Measurements from ENCODE around the gene LENEP.
"Not testable (repeated sequence)": the region's sequence is repeated elsewhere in the genome, so short reads cannot be mapped to it uniquely, and the experiment has no call there.

The LENEP gene

GRCh38 chr1:154977762-154978161, 15.6 kb upstream of the LENEP start:
- FAIRE-seq = not testable (repeated sequence)

DNA sequence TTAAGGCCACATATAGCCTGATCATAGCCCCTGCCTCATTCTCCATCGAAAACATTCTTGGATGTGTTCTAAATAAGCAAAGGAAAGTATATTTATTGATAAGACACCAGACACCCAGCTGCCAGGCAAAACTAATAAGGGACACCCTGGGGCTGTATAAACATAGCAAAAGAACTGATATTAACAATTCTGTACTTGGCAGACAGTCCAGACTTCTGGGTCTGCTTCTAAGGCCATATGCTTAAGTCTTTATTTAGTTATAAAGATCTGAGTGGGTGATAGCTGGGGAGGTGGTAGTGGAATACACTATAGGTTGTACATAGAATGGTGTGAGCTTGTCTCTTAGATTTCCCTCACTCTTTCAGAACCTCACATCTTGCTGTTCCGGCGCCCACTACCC, 15.0 kb upstream of the LENEP start:
- no peak for FAIRE-seq

GRCh38 chr1:154982341-154982740, 11.0 kb upstream of the LENEP start:
- no peak for FAIRE-seq

- peak; percentile 96 for FAIRE-seq
These were observed 10.3 kb upstream of the LENEP start, which contains the start of gene FLAD1 for GRCh38 chr1:154982897-154983648. Gene FLAD1 (plus strand): TSS chr1:154983344. CDS start chr1:154983695, 351 bp downstream.

DNA sequence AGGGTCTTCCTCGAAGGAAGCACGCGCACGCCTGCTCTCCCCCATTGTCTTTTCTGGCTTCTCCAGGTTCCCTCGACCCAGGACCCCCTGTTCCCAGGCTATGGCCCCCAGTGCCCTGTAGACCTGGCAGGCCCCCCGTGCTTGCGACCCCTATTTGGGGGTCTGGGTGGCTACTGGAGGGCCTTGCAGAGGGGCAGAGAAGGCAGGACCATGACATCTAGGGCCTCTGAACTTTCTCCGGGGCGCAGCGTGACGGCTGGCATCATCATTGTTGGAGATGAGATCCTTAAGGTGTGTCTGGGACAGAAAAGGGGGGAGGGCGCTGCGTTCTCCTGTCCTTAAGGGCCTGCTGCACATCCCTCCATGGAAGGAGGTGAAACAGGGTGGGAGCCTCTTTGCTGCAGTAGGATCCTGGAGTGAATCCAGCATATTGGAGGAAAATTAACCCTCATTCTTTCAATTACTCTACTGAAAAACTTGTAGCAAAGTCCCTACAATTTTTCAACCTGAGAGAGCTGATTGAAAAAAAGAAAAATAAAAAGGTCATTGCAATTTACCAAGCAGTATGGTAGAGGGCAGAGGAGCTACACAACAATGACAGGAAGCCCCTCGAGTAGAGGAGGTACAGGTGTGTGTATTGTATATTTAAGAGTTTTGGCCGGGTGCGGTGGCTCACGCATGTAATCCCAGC, 9.5 kb upstream of the LENEP start:
- FAIRE-seq = no peak

DNA sequence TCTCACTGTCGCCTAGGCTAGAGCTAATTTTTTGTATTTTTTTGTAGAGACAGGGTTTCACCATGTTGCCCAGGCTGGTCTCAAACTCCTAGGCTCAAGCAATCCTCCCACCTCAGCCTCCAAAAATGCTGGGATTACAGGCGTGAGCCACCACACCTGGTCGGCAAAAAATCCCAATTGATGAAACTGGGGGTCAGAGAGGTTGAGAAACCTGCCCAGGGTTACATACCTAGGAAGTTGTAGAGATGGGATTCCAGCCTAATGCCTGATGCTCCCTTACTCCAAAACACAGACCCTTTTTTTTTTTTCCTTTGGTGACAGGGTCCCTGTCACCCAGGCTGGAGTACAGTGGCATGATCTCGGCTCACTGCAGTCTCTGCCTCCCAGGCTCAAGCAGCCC, 6.7 kb upstream of the LENEP start:
- not testable (repeated sequence) for FAIRE-seq

GRCh38 chr1:154987326-154987725, 6.1 kb upstream of the LENEP start:
- no peak for FAIRE-seq

DNA sequence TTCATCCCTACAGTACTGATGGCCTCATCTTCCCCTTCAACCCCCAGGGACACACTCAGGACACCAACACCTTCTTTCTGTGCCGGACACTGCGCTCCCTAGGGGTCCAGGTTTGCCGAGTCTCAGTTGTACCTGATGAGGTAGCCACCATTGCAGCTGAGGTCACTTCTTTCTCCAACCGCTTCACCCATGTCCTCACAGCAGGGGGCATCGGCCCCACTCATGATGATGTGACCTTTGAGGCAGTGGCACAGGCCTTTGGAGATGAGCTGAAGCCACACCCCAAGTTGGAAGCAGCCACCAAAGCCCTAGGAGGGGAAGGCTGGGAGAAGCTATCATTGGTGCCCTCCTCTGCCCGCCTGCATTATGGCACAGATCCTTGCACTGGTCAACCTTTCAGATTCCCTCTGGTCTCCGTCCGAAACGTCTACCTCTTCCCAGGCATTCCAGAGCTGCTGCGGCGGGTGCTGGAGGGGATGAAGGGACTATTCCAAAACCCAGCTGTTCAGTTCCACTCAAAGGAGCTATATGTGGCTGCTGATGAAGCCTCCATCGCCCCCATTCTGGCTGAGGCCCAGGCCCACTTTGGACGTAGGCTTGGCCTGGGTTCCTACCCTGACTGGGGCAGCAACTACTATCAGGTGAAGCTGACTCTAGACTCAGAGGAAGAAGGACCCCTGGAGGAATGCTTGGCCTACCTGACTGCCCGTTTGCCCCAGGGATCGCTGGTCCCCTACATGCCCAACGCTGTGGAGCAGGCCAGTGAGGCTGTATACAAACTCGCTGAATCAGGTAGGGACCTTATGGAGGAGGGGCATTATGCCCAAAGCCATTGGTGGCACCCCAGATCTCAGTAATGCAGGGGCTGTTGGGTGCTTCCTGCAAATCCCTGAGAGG, 5.1 kb upstream of the LENEP start:
- no peak for FAIRE-seq

- FAIRE-seq = no peak
These were observed 4.1 kb upstream of the LENEP start for GRCh38 chr1:154989195-154989860.

- no peak for FAIRE-seq
These were observed 3.1 kb upstream of the LENEP start for GRCh38 chr1:154990276-154990675.

GRCh38 chr1:154992721-154993571, 440 bp upstream of the LENEP start:
- FAIRE-seq = no peak

GRCh38 chr1:154994269-154994587, 842 bp downstream of the LENEP start:
- FAIRE-seq = no peak

DNA sequence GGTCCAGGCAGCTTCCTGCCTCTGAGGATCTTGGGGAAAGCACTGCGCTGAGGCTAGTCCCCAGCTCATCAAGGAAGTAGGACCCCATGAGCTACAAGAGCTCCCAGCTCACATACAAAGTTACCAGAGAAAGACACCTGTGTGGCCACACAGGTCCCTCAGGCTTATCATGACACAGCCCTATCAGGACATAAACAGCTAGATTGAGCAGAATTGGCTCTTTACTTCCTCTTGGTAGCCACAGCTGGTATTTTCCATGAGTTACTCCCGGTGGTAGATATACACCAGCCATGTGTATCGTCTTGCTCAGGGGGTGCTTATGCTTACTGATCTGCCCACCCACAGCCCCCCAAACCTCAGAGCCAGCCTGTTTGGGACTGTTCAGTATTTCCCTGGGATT, 1.2 kb downstream of the LENEP start:
- no peak for FAIRE-seq

- FAIRE-seq = peak; percentile 30
These were observed 2.1 kb downstream of the LENEP start for GRCh38 chr1:154995301-154995983.

GRCh38 chr1:154996966-154997701, 3.7 kb downstream of the LENEP start:
- FAIRE-seq = no peak

- FAIRE-seq = no peak
These were observed 4.9 kb downstream of the LENEP start for GRCh38 chr1:154998201-154998780.

DNA sequence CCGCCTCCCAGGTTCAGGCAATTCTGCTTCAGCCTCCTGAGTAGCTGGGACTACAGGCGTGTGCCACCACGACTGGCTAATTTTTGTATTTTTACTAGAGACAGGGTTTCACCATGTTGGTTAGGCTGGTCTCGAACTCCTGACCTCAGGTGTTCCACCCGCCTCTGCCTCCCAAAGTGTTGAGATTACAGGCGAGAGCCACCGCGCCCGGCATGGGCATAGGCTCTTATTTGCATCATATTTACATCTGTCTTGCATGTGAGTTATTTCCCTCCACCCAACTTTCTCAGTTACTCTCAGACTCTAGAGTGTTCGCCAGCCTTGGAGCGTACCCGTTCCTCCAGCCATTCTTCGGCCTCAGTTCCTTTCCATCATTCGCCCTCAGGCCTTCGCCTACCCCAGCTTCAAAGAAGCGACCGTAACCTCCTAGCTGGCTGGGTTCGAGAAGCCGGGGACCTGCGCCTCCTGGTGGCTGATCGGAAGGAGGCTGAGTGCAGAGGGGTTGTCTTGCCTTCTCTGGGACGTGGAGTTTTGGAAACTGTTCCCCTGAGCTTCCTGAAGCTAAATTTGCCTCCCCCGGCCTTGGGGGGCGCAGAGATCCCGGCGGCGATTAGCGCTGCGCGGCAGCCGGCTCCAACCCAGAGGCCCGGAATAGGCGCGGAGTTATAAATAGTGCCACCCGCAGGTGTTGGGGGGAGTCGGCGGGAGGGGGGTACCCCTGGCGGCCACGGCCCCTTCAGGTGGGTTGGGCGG, 5.6 kb downstream of the LENEP start:
- FAIRE-seq = peak; percentile 51

- no peak for FAIRE-seq
These were observed 6.4 kb downstream of the LENEP start for GRCh38 chr1:154999571-155000410.

- FAIRE-seq = no peak
These were observed 7.0 kb downstream of the LENEP start for GRCh38 chr1:155000411-155000725.

All from A204.1 (cell line).